HCT116 (cell line): ENCODE results near the gene INMT.

Experiments
- EZH2phosphoT487 ChIP-seq: fragments of 200-600 bp; IDR thresholded peaks from 2 replicates; pipeline ENCODE4 v1.6.1; 2018; ENCODE audit warnings: antibody characterized with exemption, borderline replicate concordance
- POLR2AphosphoS5 ChIP-seq: IDR thresholded peaks from 2 replicates; pipeline ENCODE4 v1.6.1; 2011; ENCODE audit warnings: mild to moderate bottlenecking, low read depth, low read length, moderate library complexity
- TF ChIP-seq, protein P1 (sequence below), 3 experiments: fragments of 200-600 bp in 1 of 3; sonication (generic) in 1 of 3; IDR thresholded peaks in 2 of 3; conservative IDR thresholded peaks in 1 of 3; 2 replicates each; pipeline ENCODE4 v1.5.1; 2012 to 2017; ENCODE audit warnings: low read depth in 2 of 3, low read length in 2 of 3, antibody characterized with exemption in 1 of 3, borderline replicate concordance in 1 of 3, control low read depth in 1 of 3, mild to moderate bottlenecking in 1 of 3, mixed read lengths in 1 of 3, mixed run types in 1 of 3, moderate library complexity in 1 of 3; ENCODE audit not compliant: insufficient read depth in 1 of 3

- TF ChIP-seq, protein P1, sequence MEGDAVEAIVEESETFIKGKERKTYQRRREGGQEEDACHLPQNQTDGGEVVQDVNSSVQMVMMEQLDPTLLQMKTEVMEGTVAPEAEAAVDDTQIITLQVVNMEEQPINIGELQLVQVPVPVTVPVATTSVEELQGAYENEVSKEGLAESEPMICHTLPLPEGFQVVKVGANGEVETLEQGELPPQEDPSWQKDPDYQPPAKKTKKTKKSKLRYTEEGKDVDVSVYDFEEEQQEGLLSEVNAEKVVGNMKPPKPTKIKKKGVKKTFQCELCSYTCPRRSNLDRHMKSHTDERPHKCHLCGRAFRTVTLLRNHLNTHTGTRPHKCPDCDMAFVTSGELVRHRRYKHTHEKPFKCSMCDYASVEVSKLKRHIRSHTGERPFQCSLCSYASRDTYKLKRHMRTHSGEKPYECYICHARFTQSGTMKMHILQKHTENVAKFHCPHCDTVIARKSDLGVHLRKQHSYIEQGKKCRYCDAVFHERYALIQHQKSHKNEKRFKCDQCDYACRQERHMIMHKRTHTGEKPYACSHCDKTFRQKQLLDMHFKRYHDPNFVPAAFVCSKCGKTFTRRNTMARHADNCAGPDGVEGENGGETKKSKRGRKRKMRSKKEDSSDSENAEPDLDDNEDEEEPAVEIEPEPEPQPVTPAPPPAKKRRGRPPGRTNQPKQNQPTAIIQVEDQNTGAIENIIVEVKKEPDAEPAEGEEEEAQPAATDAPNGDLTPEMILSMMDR (IDR thresholded peaks at IDR 0.05 in 2 of 3, conservative IDR thresholded peaks at IDR 0.05 in 1 of 3; ENCODE audit: borderline replicate concordance in 1 of 3, insufficient read depth in 1 of 3, low read depth in 2 of 3, low read length in 2 of 3) = no peak
- no peak for TF ChIP-seq POLR2AphosphoS5
- TF ChIP-seq EZH2phosphoT487 = no peak
Measured at GRCh38 chr7:30778255-30779025, 26.5 kb downstream of the INMT start.
